ENCODE results near the gene SPA17. TPM values are rescaled to one million over a fixed set of nuclear protein-coding genes. Genes with fewer than 3 reads are reported as not detected.
A peak's percentile ranks its signal among the peaks of the same experiment; 100 is the strongest.

SPA17 gene
- total RNA-seq, 1 donor from 2014 or later = 67.2 TPM

GRCh38 chr11:124712392-124712791 is 38.7 kb downstream of the SPA17 start:
- no peak for DNase-seq (ENCODE audit: low spot score)
- H3F3A ChIP-seq (ENCODE audit: low read depth) = no peaks in the 10 kb centered on the region
- no peaks in the 10 kb centered on the region for H4K20me1 ChIP-seq (ENCODE audit: low read depth)
- TF ChIP-seq EZH2phosphoT487 (IDR thresholded peaks at IDR 0.05) (no peak), EZH2 (IDR thresholded peaks at IDR 0.05) (no peak), CTCF (IDR thresholded peaks at IDR 0.05) (no peak)
- H3K27ac Mint-ChIP-seq = no peak overlapping the region
- no peaks in the 10 kb centered on the region for H3K36me3 Mint-ChIP-seq
- no peaks in the 10 kb centered on the region for H3K36me3 ChIP-seq
- peaks cover 7% of the 10 kb centered on the region for H3K9me3 Mint-ChIP-seq
- H2AFZ ChIP-seq (replicated peaks) = no peak overlapping the region
- no peak overlapping the region for H3K4me3 ChIP-seq
- no peak overlapping the region for H3K9ac ChIP-seq
- H3K4me1 ChIP-seq = peaks cover 1% of the 10 kb centered on the region
- H3K4me3 Mint-ChIP-seq = no peak overlapping the region
- H3K27ac ChIP-seq = no peak overlapping the region
- H3K27me3 ChIP-seq = peaks cover 27% of the 10 kb centered on the region
- H3K4me1 Mint-ChIP-seq = peaks cover under 1% of the 10 kb centered on the region
- H3K4me2 ChIP-seq = no peak overlapping the region
- peaks cover 2% of the 10 kb centered on the region for H3K27me3 Mint-ChIP-seq (ENCODE audit: insufficient read depth, low read depth)
- no peaks in the 10 kb centered on the region for H3K9me3 ChIP-seq (ENCODE audit: low read depth)
- H3K79me2 ChIP-seq (ENCODE audit: low read depth) = no peaks in the 10 kb centered on the region

GRCh38 chr11:124716591-124716990 is 42.9 kb downstream of the SPA17 start:
- H3K4me3 ChIP-seq = no peak overlapping the region
- H3F3A ChIP-seq (ENCODE audit: low read depth) = peaks cover 17% of the 10 kb centered on the region
- Mint-ChIP-seq H3K4me3 (no peak overlapping the region), H3K36me3 (no peaks in the 10 kb centered on the region), H3K27me3 (ENCODE audit: insufficient read depth, low read depth) (peaks cover 14% of the 10 kb centered on the region), H3K27ac (no peak overlapping the region), H3K9me3 (peaks cover 2% of the 10 kb centered on the region), H3K4me1 (peaks cover 27% of the 10 kb centered on the region)
- no peak overlapping the region for H3K27ac ChIP-seq
- H3K36me3 ChIP-seq = no peaks in the 10 kb centered on the region
- H3K79me2 ChIP-seq (ENCODE audit: low read depth) = no peaks in the 10 kb centered on the region
- no peak overlapping the region for H3K9ac ChIP-seq
- H3K4me1 ChIP-seq = peaks cover 22% of the 10 kb centered on the region
- H4K20me1 ChIP-seq (ENCODE audit: low read depth) = no peaks in the 10 kb centered on the region
- no peak overlapping the region for H3K4me2 ChIP-seq
- TF ChIP-seq EZH2 (IDR thresholded peaks at IDR 0.05) (no peak), EZH2phosphoT487 (IDR thresholded peaks at IDR 0.05) (no peak), CTCF (IDR thresholded peaks at IDR 0.05) (no peak)
- no peak overlapping the region for H2AFZ ChIP-seq (replicated peaks)
- H3K9me3 ChIP-seq (ENCODE audit: low read depth) = no peaks in the 10 kb centered on the region
- peaks cover 69% of the 10 kb centered on the region for H3K27me3 ChIP-seq
- no peak for DNase-seq (ENCODE audit: low spot score)

GRCh38 chr11:124717421-124717785 is 43.7 kb downstream of the SPA17 start:
- H3K4me3 ChIP-seq = peak overlapping the region; percentile 52
- Mint-ChIP-seq H3K36me3 (no peaks in the 10 kb centered on the region), H3K27ac (no peak overlapping the region), H3K27me3 (ENCODE audit: insufficient read depth, low read depth) (peaks cover 17% of the 10 kb centered on the region), H3K9me3 (no peaks in the 10 kb centered on the region), H3K4me1 (peaks cover 35% of the 10 kb centered on the region), H3K4me3 (peak overlapping the region; percentile 83)
- H3K27ac ChIP-seq = no peak overlapping the region
- no peak for DNase-seq (ENCODE audit: low spot score)
- no peaks in the 10 kb centered on the region for H3K9me3 ChIP-seq (ENCODE audit: low read depth)
- peaks cover 22% of the 10 kb centered on the region for H3K4me1 ChIP-seq
- H3F3A ChIP-seq (ENCODE audit: low read depth) = peaks cover 17% of the 10 kb centered on the region
- peaks cover 76% of the 10 kb centered on the region for H3K27me3 ChIP-seq
- TF ChIP-seq EZH2 (IDR thresholded peaks at IDR 0.05) (no peak), CTCF (IDR thresholded peaks at IDR 0.05) (no peak), EZH2phosphoT487 (IDR thresholded peaks at IDR 0.05) (no peak)
- no peaks in the 10 kb centered on the region for H3K79me2 ChIP-seq (ENCODE audit: low read depth)
- peak overlapping the region; percentile 99 for H2AFZ ChIP-seq (replicated peaks)
- H3K4me2 ChIP-seq = peak overlapping the region; percentile 98
- no peak overlapping the region for H3K9ac ChIP-seq
- H4K20me1 ChIP-seq (ENCODE audit: low read depth) = no peaks in the 10 kb centered on the region
- H3K36me3 ChIP-seq = no peaks in the 10 kb centered on the region
